ENCODE results near the gene MINAR1.

- TF ChIP-seq REST (IDR thresholded peaks at IDR 0.05; ENCODE audit: insufficient replicate concordance, low read depth) (no peak), CTCF (IDR thresholded peaks at IDR 0.05; ENCODE audit: insufficient read depth, low read length) (no peak), POLR2AphosphoS5 (IDR thresholded peaks at IDR 0.05; ENCODE audit: low read depth) (no peak)
Measured at GRCh38 chr15:79432345-79433275, 474 bp downstream of the MINAR1 start.

Data from HL-60 (cell line).